Measurements from ENCODE around the gene HOXD12.

Gene HOXD12

DNA sequence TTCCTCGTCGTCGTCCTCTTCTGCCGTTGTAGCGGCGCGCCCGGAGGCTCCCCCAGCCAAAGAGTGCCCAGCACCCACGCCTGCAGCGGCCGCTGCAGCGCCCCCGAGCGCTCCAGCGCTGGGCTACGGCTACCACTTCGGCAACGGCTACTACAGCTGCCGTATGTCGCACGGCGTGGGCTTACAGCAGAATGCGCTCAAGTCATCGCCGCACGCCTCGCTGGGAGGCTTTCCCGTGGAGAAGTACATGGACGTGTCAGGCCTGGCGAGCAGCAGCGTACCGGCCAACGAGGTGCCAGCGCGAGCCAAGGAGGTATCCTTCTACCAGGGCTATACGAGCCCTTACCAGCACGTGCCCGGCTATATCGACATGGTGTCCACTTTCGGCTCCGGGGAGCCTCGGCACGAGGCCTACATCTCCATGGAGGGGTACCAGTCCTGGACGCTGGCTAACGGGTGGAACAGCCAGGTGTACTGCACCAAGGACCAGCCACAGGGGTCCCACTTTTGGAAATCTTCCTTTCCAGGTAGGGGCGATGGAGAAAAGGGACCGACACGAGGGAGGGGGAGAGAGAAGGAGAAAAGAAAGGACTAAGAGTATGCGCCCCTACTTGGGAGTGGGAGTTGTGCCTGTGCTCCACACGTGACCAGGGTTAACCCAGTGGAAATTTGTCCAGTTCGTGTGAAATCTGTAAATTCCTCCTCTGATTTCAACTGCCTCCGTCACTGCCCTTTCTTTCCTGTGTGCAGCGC, 6.3 kb upstream of the HOXD12 start:
- peak; percentile 76 for DNase-seq

GRCh38 chr2:176093898-176094249, 5.7 kb upstream of the HOXD12 start:
- peak; percentile 69 for DNase-seq

DNA sequence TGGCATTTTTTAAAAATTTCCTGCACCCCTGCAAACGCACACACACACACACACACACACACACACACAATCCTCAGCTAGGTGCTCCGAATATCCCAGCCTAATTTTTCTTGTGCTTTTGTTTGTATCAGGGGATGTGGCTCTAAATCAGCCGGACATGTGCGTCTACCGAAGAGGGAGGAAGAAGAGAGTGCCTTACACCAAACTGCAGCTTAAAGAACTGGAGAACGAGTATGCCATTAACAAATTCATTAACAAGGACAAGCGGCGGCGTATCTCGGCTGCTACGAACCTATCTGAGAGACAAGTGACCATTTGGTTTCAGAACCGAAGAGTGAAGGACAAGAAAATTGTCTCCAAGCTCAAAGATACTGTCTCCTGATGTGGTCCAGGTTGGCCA, 5.2 kb upstream of the HOXD12 start:
- DNase-seq, result peak; percentile 60

DNA sequence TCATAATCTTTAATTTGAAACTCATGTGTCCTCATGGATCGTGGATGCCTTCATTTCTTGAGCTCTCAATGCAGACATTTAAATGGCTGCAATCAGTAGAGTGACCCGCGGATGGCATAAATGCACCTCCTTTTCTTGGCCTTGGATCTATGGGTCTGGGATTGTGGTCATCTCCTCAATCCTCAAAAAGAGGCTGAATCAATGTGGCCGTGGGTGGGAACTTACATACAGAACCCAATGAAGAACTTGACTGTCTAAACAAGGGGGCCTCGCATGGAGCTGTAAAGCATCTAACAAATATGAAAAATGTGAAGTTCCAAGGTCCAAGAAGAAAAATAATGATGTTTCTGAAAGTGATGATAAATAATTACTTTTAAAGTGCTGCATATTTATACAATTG, 4.2 kb upstream of the HOXD12 start:
- no peak for DNase-seq

DNA sequence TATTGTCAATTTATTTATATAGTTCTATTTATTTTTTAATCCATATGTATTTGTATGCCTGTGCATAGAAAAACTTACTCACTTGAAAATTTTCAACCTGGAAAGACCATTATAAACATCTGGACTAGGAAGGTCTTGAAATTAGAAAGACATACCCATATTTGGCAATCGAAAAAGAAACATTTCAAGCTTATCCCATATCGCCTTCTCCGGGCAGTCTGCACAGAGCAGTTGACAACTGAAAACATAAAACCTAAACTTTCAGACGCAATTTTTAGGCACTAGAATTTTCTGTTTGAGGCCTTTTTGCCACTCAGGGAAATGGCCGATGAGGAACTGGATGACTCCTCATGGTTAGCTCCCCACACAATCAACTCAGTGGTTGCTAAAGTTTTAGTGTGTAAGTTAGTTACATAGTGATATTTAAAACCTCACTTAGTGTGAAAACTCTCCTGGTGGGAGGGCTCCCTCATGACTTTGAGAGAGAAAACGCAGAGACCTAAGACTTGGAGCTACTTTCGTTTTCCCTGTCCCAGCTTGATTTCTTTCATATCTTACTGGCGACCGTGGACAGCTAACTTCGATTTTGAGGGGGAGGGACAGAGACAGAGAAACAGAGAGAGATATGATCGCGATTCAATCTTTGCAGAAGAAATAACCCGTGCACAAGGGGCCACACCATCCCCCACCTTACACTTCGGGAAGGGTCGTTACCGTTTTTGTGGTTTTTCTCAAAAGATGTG, 3.2 kb upstream of the HOXD12 start:
- DNase-seq, result peak; percentile 81

DNA sequence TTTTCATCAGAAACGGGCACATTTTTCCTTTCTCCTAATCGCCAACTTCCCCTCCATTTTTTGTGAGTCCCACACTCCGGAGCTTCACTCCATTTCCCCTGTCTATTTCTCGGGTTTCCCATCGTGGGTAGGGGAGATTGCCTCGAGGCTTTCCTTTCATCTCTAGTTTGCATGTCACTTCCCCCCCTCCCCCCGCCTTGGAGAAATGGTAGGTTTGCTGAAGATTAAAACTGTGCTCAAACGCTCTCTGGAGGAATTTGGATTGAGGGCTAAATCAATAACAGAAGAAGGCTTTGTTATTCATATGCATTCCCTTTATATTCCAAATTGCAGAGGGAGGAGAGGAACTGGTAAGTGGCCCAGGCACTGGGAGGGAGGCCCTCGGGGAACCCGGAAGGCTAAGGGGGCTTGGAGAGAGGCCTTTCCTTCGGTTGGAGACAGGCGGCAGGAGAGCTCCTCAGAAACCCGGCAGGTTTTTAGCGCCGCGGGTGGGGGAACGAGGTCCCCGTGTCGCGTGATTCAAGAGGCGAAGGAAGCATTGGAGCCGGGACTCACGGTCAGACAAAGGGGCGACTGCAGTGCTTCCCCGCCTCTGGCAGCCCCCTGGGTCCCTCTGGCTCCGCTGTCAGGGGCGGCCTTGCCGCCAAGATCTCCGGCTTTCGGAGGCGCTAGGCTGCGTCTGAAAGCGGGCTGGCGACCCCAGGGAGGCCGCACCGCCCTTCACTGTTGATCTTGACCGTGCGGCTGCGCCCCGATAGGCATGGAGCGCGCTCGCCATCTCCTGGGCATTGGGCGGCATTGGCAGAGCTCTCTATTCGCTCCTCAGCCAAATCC, 2.4 kb upstream of the HOXD12 start:
- DNase-seq, result peak; percentile 94

GRCh38 chr2:176097820-176098365, 1.7 kb upstream of the HOXD12 start:
- DNase-seq, result no peak

- DNase-seq, result no peak
Measured at GRCh38 chr2:176098366-176099158, 1.0 kb upstream of the HOXD12 start.

GRCh38 chr2:176099159-176099727, 352 bp upstream of the HOXD12 start:
- DNase-seq, result no peak

DNA sequence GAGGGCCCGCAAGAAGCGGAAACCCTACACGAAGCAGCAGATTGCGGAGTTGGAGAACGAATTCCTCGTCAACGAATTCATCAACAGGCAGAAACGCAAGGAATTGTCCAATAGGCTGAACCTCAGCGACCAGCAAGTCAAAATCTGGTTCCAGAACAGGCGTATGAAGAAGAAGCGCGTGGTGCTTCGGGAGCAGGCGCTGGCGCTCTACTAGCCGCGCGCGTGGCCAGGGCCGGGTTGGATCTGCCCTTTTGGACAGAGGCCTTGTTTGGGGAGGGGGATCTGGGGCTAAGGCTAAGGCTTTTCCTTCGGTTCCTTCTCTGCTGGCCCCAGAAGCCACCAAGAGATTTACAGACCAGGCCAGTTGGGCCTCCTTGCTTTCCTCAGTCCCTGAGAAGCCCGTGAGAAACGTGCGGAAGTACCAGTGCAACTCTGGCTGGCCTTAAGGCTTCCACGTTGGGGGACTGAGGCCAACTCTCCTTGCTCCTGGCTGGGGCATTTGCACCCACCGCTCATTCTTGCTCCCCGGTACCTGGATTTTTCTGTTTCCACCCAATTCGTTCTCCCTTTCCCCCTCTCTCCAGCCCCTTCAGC, 1.0 kb downstream of the HOXD12 start:
- DNase-seq, result no peak

DNA sequence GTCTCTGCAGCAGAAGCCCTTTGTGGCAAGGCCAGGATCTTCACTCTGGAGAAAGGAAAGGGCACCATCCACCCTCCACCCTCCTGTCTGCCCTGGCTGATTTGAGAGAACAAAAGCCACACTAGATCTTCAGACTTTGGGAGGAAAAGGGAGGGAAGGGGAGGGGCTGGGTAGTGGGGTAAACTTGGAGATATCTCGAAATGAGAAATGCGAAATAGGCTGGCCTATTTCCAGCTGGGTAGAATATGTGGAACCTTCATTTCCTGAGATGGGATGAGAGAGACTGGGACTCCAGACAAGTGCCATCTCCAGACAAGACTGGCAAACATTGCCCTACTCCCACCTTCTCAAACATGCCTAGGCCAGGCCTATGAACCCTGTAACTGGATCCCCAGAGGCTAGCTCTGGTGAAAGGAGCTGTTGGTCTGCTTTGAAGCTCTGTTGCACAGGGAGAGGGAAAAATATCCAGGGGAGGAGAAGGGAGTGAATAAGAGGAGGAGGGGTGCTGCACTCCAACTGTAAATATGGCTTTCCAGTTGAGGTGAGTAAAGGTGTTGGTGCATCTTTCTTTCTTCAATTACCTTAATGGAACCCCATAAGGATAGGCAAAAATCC, 1.7 kb downstream of the HOXD12 start:
- DNase-seq, result no peak

DNA sequence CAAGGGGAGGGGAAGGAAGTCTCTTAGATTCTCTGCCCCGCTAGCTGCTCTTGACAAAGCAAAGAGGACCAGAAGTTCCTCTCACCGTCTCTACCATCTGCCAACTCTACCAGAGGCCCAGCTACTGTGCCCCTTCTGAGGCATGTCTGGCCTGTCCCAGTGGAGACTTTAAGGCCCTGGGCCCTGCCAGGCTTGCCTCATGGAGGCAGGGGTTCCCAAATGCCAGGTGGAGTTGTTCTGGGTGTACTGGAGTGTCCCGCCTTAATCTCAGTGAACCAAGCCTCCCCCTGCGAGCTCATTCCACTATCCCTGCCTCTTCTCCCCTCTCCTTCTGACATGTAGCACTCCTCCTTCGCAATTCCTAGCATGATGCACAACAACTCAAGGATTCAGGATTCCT, 2.2 kb downstream of the HOXD12 start:
- DNase-seq, result no peak

DNA sequence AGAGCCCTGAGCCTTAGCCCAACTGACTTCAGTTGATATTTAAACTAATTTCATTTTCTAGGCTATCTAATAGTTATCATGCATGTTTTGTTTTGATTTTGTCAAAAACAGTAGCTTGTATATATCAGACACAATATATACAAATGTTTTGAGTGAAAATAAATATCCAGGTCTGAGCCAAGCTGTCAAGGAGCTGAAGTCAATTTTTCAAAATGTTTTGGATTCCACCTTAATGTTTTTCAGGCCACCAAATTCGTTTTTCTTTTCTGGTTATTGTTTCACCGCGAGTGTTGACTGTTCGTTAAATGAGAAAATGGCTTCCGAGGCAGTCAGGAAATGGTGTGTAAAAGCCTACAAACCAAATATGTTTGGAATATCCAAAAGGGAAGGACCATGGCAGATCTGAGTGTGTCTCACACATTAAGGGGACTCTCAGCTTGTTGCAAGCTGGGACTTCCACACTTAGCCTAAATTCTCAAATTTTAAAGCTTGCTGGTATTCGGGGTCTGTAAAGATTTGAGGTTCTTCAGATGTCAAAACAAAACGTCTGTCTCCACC, 2.8 kb downstream of the HOXD12 start:
- no peak for DNase-seq

DNA sequence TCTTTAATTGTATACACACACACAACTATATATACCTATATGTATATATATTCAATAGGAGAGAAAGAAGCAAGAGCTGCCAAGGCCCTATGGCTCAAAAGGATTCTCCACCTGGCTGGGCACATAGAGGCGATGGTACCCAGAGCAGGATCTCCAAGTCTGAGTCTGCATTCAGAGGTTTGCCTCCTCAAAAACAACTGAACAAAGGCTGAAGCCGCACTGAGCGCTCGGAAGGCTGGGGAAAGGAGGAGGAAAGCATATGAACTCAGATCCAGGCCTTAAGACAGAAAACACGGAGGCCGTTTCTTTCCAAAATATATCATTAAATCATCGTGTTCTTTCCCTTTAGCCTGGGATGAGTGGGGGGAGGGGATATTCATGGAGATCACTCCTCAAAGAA, 3.6 kb downstream of the HOXD12 start:
- DNase-seq, result no peak

- DNase-seq, result no peak
Measured at GRCh38 chr2:176103742-176104315, 4.2 kb downstream of the HOXD12 start.

DNA sequence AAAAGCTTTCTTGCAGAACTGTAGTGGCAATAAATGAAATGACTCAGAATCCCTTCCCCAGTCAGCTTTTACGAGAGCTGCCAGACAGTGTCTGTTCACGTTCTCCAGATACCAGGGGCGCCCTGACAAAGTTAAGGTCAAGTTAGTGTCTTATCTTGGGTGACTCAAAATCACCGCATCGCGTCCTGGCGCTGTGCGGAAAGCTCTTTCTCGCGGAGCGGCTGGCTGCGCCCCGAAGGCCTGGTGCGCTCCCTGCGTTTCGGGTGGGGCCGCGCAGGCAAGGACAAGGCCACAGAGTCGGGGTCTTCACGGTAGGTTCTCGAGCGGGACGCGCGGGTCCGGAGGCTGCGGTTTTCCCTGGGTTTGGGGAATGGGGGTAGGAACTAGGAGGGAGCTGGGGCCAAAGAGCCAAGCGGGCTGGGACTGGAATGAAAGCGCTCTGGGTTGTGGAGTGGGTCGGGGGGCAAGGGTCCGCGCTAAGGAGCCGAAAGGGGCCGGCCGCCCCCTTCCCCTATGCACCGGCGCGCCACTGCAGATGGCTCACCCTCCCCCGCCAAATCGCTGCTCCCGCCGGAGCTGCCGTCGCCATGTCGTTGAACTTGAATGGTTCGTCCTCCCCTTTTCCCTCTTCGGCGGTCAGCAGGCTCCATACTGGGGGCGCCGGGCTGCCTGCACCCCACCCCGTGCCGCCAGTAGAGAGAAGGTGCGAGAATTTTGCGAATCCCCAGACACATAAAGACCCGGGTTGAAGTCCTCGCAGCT, 4.9 kb downstream of the HOXD12 start:
- DNase-seq, result peak; percentile 67

DNA sequence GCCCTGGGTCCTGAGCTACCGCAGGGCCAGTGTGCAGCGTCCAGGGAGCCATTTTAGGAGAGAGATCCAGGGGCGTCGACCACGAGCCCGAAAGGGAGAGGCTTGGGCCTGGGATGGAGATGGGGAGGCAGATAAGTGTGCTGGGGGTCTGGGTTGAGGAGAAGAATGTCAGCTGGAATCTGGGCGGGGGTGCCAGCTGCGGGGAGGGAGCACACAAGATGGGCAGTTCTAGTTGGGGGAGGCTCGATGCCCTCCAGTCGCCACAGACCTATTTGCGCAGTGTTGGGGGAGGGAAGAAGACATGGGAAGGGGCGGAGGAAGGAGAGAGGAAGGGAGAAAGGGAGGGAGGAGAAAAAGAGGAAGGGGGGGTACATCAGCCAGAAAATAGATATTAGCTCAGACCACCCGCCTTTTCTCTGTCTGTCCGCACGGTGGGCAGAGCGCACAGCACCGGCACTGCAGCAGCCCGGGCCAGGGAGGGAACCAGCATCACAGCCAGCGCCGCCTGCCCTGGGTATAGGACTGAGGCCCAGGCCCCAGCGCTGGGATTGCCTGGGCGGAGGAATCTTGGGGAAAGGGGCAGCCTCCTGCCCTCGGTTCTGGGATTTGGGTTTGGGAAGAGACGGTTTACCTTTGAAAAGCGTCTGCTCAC, 5.6 kb downstream of the HOXD12 start:
- DNase-seq, result no peak

- DNase-seq, result no peak
Measured at GRCh38 chr2:176105730-176106580, 6.4 kb downstream of the HOXD12 start.

All from eye (tissue), 1 donor.